Activated naive CD8-positive, alpha-beta T cell treated with anti-CD3 and anti-CD28 coated beads, Interleukin-2, amount 50 U/mL, for 24 hours (primary cell): ENCODE results near the gene SHB.

Experiments
- ATAC-seq: fragments of 150-1000 bp; cut with Tn5 transposase; one replicate; pipeline ENCODE4 v1.10.0; 2021
- DNase-seq: peaks from one replicate; pipeline ENCODE4 v3.0.0; 2021
- H3K27ac Mint-ChIP-seq: one replicate; pipeline ENCODE4 v1.8.0; 2021; ENCODE audit warnings: mild to moderate bottlenecking, mixed read lengths
- H3K27me3 Mint-ChIP-seq: one replicate; pipeline ENCODE4 v1.8.0; 2021; ENCODE audit warnings: mixed read lengths
- H3K36me3 Mint-ChIP-seq: one replicate; pipeline ENCODE4 v1.8.0; 2021; ENCODE audit warnings: low read depth, mixed read lengths
- H3K4me1 Mint-ChIP-seq: one replicate; pipeline ENCODE4 v1.8.0; 2021; ENCODE audit warnings: mixed read lengths
- H3K4me3 Mint-ChIP-seq: one replicate; pipeline ENCODE4 v1.8.0; 2021; ENCODE audit warnings: mild to moderate bottlenecking, moderate library complexity, mixed read lengths
- H3K9me3 Mint-ChIP-seq: one replicate; pipeline ENCODE4 v1.8.0; 2021; ENCODE audit warnings: mixed read lengths

SHB gene

DNA sequence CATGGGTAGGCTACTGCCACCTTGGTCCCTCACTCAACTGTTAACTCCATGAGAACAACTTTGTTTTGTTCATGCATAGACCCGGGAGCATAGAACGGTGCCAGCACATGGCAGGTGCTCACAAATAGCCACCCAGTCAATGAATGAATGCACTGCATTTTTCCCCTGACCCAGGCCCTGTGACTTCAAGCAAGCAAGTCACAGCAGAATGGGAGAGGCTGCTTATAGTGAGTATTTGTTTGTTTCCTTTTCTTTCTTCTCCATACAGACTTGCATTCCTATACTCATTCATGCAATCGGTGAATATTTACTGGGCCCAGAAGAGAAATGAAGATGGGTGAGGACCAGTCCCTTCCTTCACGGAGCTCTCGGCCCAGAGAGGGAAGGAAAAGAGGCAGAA lies 62.0 kb downstream of the SHB start:
- no peak for DNase-seq
- Mint-ChIP-seq H3K27me3 (no peaks in the 10 kb centered on the region), H3K27ac (no peak overlapping the region), H3K9me3 (no peaks in the 10 kb centered on the region), H3K36me3 (no peaks in the 10 kb centered on the region), H3K4me1 (peaks cover 34% of the 10 kb centered on the region), H3K4me3 (no peak overlapping the region)
- ATAC-seq: no peak

DNA sequence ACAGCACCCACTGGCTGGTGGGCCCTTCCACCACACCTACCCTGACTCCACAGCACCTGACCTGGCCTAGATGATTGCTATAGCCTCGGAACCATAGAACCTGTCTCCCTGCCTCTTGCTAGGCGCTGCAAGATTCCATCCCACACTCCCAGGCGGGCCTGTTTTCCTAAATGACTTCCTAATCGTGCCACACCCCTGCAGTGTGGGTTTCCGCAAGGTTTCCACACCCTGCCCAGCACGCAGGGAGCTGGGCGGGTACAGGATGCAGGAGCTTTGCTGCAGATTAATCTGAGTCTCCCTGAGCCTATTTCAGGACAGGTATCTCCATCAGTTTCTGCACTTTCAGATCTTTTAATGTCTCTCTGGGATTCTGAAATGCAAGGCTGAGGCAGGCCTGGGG lies 62.9 kb downstream of the SHB start:
- DNase-seq (no peak), ATAC-seq (no peak)
- Mint-ChIP-seq H3K4me3 (no peak overlapping the region), H3K36me3 (no peaks in the 10 kb centered on the region), H3K9me3 (no peaks in the 10 kb centered on the region), H3K27ac (peak overlapping the region; percentile 37), H3K4me1 (peaks cover 34% of the 10 kb centered on the region), H3K27me3 (no peaks in the 10 kb centered on the region)

DNA sequence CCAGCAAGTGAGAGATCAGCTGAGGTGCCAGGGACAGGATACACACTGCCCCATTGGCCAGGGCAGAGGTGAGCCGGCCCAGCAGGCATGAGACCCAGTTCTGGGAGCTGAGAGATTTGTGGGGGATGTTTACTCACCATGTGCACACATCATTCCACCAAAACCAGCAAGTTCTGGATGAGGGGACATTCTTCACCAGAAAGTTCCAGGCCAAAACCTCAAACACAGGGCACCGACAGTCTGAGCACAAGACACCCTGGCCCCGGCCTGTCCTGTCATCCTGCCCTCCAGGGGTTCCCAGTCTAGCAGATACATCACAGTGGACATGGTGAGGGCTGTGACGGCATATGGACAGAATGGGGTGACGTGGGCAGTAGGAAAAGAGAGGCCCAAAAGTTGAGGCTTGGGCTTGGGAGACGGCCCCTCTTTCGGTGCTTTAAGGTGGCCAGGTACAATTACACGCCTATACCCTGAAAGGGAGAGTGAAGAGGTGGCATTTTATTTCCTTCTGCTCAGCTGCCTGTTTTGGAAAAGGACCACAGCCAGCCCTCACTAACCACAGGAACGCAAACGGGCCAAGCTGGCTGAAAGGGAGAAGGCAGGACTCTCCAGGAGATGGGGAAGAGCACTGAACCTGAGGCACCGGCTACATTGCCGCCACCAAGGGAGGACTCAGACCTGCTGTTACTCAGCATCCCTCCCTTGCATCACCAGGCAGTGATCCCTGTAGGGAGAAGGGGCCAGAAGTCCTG lies 64.0 kb downstream of the SHB start:
- no peak overlapping the region for H3K4me3 Mint-ChIP-seq
- H3K27me3 Mint-ChIP-seq: no peaks in the 10 kb centered on the region
- H3K27ac Mint-ChIP-seq: no peak overlapping the region
- no peaks in the 10 kb centered on the region for H3K9me3 Mint-ChIP-seq
- no peak for ATAC-seq
- H3K36me3 Mint-ChIP-seq: no peaks in the 10 kb centered on the region
- H3K4me1 Mint-ChIP-seq: peaks cover 34% of the 10 kb centered on the region
- no peak for DNase-seq

DNA sequence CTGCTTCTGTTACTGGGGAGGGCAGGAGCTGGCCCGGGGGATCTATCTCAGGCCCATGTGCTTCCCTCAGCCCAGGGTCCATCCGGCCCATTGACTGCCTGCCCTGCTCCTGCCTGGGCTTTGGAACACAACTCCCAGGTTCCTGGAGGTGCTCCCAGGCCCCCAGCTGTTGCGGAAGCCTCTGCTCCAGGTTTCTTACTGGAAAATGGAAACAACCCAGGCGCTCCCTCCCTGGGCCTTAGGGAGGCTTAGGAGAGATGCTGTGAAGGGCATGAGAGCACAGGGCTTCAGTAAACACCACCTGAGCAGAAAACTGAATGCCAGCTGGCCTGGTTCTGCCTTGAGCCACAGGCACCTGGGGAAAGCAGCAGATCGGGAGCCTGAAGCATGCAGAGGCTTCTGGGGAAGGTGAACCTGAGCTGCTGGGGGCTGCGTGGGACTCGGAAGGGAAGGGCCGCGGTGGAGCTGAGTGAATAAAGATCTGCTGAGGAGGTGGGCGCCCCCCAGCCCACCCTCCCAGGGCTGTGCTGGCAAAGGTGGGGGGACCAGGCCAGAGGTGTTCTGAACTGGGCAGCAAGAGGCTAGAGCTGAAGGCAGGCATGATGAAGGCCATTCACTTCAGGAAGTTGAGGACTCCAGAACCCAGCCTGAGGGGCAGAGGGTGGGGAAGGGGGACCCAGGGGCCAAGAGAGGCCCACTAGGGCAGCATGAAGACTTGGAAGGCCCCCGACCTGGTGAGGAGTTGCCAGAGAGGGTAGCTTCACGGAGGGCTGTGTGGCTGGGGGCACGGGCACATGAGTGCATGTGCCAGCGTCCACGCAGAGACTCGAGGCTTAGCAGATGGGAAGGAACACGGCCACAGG lies 64.8 kb downstream of the SHB start:
- no peaks in the 10 kb centered on the region for H3K36me3 Mint-ChIP-seq
- ATAC-seq: no peak
- DNase-seq: no peak
- peaks cover 34% of the 10 kb centered on the region for H3K4me1 Mint-ChIP-seq
- H3K9me3 Mint-ChIP-seq: no peaks in the 10 kb centered on the region
- no peak overlapping the region for H3K27ac Mint-ChIP-seq
- no peaks in the 10 kb centered on the region for H3K27me3 Mint-ChIP-seq
- no peak overlapping the region for H3K4me3 Mint-ChIP-seq

- Mint-ChIP-seq H3K27me3 (no peaks in the 10 kb centered on the region), H3K36me3 (no peaks in the 10 kb centered on the region), H3K4me1 (peaks cover 25% of the 10 kb centered on the region), H3K27ac (peak overlapping the region; percentile 10), H3K9me3 (no peaks in the 10 kb centered on the region), H3K4me3 (no peak overlapping the region)
- ATAC-seq (peak; percentile 3), DNase-seq (peak; percentile 13)
Measured at GRCh38 chr9:38003230-38003629, 65.8 kb downstream of the SHB start.

- ATAC-seq (no peak), DNase-seq (no peak)
- Mint-ChIP-seq H3K9me3 (no peaks in the 10 kb centered on the region), H3K4me1 (peaks cover 11% of the 10 kb centered on the region), H3K4me3 (no peak overlapping the region), H3K36me3 (no peaks in the 10 kb centered on the region), H3K27me3 (no peaks in the 10 kb centered on the region), H3K27ac (no peak overlapping the region)
Measured at GRCh38 chr9:38001430-38001829, 67.6 kb downstream of the SHB start.

DNA sequence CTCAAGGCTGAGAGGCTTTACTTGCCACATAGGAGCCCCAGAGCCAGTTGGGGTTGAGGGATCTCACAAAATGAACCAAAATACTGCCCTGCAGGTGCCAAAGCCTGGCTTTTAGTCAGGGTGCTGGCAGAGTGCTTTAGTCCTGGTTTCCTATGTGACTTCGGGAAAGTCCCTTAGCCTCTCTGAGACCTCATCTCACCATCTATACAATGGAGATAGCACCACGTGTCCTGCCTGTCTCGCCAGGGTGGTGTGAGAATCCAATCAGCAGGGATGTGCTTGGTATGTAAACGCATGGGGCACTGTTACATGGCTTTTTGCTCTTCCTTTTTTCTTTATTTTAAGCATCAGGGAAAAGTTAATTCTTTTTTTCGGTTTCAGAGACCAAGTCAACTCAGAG lies 68.3 kb downstream of the SHB start:
- ATAC-seq (no peak), DNase-seq (no peak)
- Mint-ChIP-seq H3K9me3 (no peaks in the 10 kb centered on the region), H3K4me1 (peaks cover 11% of the 10 kb centered on the region), H3K36me3 (no peaks in the 10 kb centered on the region), H3K27ac (no peak overlapping the region), H3K4me3 (no peak overlapping the region), H3K27me3 (no peaks in the 10 kb centered on the region)

DNA sequence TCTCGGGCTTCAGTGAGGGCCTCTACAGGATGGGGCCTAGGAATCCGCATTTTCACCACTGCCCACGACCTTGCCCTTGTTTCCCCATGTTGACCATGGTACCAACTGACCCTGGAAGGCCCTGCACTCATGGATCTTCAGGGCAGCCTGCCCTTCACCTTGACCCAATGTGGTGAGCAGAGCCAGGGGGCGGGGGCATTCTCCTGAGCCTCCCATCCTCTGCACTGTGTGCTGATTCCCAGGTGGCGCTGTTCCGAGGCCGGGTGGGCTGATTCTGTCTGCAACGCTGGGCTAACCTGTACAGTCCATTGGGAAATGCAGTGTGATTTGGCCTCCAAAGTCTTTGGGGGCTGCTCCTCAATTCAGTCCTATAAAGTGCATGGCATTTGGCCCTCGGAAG lies 68.7 kb downstream of the SHB start:
- H3K4me1 Mint-ChIP-seq: peaks cover 15% of the 10 kb centered on the region
- H3K27ac Mint-ChIP-seq: no peak overlapping the region
- DNase-seq (no peak), ATAC-seq (no peak)
- H3K9me3 Mint-ChIP-seq: no peaks in the 10 kb centered on the region
- H3K27me3 Mint-ChIP-seq: no peaks in the 10 kb centered on the region
- H3K36me3 Mint-ChIP-seq: no peaks in the 10 kb centered on the region
- no peak overlapping the region for H3K4me3 Mint-ChIP-seq

GRCh38 chr9:37999588-38000189 lies 69.3 kb downstream of the SHB start:
- no peaks in the 10 kb centered on the region for H3K36me3 Mint-ChIP-seq
- H3K27me3 Mint-ChIP-seq: no peaks in the 10 kb centered on the region
- H3K9me3 Mint-ChIP-seq: no peaks in the 10 kb centered on the region
- peaks cover 22% of the 10 kb centered on the region for H3K4me1 Mint-ChIP-seq
- no peak for DNase-seq
- no peak for ATAC-seq
- H3K27ac Mint-ChIP-seq: no peak overlapping the region
- H3K4me3 Mint-ChIP-seq: no peak overlapping the region

DNA sequence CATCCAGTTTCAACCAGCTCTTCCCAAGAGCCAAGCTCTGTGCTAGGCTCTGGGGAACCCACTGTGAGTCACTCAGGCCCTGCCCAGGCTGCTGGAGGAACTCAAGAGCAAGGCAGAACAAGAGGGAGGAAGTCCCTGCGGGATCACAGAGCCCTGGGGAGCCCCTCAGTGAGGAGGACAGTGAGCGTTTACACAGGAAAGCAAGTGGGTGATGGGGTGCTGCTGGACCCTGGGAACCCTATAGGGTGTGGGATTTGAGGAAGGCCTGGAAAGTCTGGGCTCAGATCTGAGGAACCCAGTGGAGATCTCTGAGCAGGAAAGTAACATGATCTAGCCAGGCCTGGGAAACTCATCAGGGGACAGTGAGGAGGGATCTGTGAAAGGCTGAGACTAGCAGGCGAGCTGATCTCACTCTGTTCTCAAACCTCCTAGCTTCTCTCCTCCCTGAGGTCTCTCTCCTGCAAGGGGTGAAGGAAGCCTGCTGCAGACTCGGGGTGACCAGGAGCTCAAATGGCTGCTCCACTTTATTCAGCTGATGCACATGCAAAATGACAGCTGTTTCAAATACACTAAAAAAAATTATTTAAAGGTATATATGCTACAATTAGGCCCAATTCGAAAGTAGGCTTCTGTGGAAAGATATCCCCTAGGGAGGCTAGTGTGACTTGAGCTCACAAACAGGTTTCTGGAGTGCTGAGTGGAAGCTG lies 70.0 kb downstream of the SHB start:
- no peaks in the 10 kb centered on the region for H3K36me3 Mint-ChIP-seq
- H3K9me3 Mint-ChIP-seq: no peaks in the 10 kb centered on the region
- H3K4me1 Mint-ChIP-seq: peaks cover 28% of the 10 kb centered on the region
- DNase-seq (no peak), ATAC-seq (no peak)
- H3K27me3 Mint-ChIP-seq: peaks cover 2% of the 10 kb centered on the region
- H3K4me3 Mint-ChIP-seq: no peak overlapping the region
- H3K27ac Mint-ChIP-seq: no peak overlapping the region

DNA sequence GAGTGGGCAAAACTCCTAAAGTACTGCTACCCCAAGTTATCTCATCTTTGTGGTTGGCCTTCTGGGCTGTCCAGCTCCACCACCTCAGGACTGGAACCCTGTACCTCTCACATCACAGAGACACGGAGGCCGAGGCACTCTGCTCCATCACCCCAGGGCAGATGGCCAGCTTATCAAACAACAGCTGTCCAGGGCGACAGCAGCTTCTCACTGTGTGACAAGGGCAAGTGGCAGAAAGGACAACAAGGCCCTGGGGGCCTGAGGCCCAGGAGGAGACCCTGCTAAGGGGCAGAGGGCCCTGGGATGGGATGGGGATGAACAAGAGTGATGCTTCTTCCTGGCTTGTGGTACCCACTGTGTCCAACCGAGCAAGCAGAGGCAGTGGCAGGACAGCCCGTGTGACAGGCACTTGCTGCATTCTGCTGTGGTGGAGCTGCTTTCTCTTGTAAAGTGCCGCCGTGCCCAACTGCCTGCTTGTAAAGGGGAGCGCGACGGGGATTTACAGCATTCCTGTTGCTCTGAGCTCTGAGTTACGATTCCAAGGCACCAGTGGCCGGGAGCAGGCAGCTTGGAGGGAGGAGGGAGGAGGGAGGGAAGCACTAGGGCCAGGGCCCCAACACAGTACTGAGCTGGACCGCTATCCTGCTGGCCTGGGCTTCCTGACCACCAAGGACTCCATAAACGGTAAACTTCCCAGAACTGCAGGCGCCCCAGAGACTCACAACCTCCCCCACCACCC lies 71.2 kb downstream of the SHB start:
- H3K4me3 Mint-ChIP-seq: no peak overlapping the region
- peaks cover 25% of the 10 kb centered on the region for H3K4me1 Mint-ChIP-seq
- no peak overlapping the region for H3K27ac Mint-ChIP-seq
- H3K36me3 Mint-ChIP-seq: no peaks in the 10 kb centered on the region
- DNase-seq: no peak
- no peak for ATAC-seq
- no peaks in the 10 kb centered on the region for H3K9me3 Mint-ChIP-seq
- H3K27me3 Mint-ChIP-seq: peaks cover 6% of the 10 kb centered on the region

GRCh38 chr9:37996819-37997217 lies 72.2 kb downstream of the SHB start:
- no peak overlapping the region for H3K27ac Mint-ChIP-seq
- H3K9me3 Mint-ChIP-seq: no peaks in the 10 kb centered on the region
- H3K27me3 Mint-ChIP-seq: peaks cover 6% of the 10 kb centered on the region
- H3K4me3 Mint-ChIP-seq: no peak overlapping the region
- peaks cover 24% of the 10 kb centered on the region for H3K4me1 Mint-ChIP-seq
- DNase-seq: no peak
- no peak for ATAC-seq
- H3K36me3 Mint-ChIP-seq: no peaks in the 10 kb centered on the region

DNA sequence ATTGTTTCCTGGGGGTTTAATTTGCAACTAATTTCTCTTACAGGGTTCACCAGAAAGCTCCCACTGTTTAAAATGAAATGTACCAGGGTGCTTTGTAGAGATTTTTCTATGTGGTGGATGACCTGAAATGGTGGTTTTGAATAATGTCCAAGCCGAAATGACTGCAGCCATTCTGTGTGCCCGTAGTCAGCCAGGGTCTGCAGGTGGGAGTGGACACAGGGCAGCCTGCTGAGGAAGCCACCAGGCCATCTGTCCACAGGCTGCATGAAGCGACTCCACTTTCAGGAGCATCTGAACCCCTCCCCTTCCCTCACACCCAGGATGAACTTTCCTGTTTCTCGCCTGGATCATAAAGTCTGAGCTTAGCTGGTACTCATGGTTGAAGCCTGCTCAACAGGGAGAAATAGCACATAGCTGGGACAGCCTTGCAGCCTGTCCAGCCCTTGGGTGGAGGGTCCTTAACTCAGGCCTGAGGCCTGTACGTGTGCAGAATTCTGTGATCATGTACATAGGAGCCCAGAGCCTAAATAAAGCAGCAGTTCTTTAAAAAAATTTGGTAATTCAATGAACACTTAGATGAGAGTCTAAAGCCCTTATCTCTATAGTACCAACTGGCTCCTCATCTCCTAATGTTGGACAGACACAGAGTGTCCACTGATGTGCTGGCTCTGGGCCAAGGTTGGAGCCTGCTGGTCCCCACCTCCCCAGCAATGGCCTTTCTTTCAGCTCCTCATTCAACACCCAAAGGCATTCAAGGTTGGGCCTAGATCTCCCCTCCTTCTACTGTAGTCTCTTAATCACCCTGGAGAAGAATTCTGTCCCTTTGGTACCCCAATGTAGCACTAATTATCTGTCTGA lies 72.8 kb downstream of the SHB start:
- H3K27me3 Mint-ChIP-seq: peaks cover 6% of the 10 kb centered on the region
- H3K4me3 Mint-ChIP-seq: no peak overlapping the region
- no peaks in the 10 kb centered on the region for H3K36me3 Mint-ChIP-seq
- H3K9me3 Mint-ChIP-seq: no peaks in the 10 kb centered on the region
- H3K4me1 Mint-ChIP-seq: peaks cover 24% of the 10 kb centered on the region
- DNase-seq (no peak), ATAC-seq (no peak)
- H3K27ac Mint-ChIP-seq: no peak overlapping the region
